Measurements from ENCODE around the gene POU6F2.

GRCh38 chr7:39501358-39501757 is 523.6 kb downstream of the POU6F2 start:
- no peak for TF ChIP-seq CTCF (IDR thresholded peaks at IDR 0.05)
- TF ChIP-seq POLR2A (IDR thresholded peaks at IDR 0.05) = no peak
- TF ChIP-seq POLR2AphosphoS5 (IDR thresholded peaks at IDR 0.05) = no peak

Measured in breast epithelium (tissue), 3 donors.